Measurements from ENCODE around the gene RALGPS1.
A peak's percentile ranks its signal among the peaks of the same experiment; 100 is the strongest.

RALGPS1 gene

DNA sequence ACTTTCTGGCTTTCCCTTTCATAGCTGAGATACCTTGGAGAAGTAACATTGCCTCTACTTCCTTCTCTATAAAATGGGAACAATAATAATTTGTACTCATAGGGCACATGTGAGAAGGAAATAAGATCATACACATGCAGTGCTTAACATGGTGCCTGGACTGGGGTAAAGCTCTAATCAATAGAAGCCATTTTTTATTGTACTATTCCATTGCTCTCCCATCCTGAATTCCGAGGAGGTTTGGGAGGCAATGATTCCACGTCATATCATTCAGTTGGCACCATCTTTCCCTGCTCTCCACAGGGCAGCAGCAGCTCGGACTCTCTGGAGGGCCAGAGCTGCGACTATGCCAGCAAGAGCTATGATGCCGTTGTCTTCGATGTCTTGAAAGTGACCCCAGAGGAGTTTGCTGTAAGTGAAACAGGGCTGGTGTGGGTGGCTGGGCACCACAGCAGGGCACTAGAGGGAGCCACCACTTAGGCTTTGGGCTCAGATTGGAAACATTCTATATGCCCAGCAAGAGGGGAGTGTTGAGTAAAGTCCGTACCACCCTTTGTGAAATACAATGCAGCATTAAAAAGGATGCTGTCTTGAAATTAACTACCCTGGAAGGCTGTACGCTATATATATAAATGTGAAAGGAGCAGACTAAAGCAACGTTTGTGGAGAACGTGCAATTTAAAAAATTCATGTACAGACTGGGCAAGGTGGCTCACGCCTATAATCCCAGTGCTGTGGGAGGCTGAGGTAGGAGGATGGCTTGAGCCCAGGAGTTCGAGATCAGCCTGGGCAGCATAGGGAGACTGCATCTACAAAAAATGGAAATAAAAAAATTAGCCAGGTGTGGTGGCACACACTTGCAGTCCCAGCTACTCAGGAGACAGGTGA lies 51.2 kb downstream of the RALGPS1 start:
- H3K4me1 ChIP-seq (ENCODE audit: control insufficient read depth, insufficient read depth, low read length) = no peaks in the 10 kb centered on the region
- no peak overlapping the region for H3K27ac ChIP-seq (ENCODE audit: low read depth, low read length)
- no peak overlapping the region for H3K9ac ChIP-seq (ENCODE audit: low read length)
- no peaks in the 10 kb centered on the region for H3K27me3 ChIP-seq (ENCODE audit: control insufficient read depth, insufficient read depth, low read length)
- H3K4me3 ChIP-seq (ENCODE audit: low read length) = no peak overlapping the region
- H3K36me3 ChIP-seq (ENCODE audit: control insufficient read depth, insufficient read depth, low read length) = peaks cover 2% of the 10 kb centered on the region

DNA sequence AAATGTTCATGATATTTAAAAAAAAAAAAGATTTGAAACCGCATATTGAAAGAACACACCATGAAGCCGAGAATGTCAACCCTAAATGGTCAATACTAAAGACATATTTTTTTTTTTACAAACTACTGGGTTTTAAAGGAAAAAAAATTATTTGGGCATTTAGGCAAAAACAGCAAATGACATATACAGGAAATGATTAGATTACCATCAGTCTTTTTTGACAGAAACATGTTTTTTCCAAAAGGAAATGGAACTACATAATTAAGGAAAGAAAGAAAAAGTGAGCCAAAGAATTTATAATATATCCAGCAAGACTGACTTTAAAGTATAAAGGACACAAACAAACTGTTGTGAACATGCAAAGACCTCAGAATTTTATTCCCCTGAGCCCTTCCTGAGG lies 56.7 kb downstream of the RALGPS1 start:
- no peak overlapping the region for H3K4me3 ChIP-seq (ENCODE audit: low read length)
- H3K27me3 ChIP-seq (ENCODE audit: control insufficient read depth, insufficient read depth, low read length) = no peaks in the 10 kb centered on the region
- no peak overlapping the region for H3K27ac ChIP-seq (ENCODE audit: low read depth, low read length)
- no peak overlapping the region for H3K9ac ChIP-seq (ENCODE audit: low read length)
- H3K4me1 ChIP-seq (ENCODE audit: control insufficient read depth, insufficient read depth, low read length) = peaks cover 4% of the 10 kb centered on the region
- no peaks in the 10 kb centered on the region for H3K36me3 ChIP-seq (ENCODE audit: control insufficient read depth, insufficient read depth, low read length)

DNA sequence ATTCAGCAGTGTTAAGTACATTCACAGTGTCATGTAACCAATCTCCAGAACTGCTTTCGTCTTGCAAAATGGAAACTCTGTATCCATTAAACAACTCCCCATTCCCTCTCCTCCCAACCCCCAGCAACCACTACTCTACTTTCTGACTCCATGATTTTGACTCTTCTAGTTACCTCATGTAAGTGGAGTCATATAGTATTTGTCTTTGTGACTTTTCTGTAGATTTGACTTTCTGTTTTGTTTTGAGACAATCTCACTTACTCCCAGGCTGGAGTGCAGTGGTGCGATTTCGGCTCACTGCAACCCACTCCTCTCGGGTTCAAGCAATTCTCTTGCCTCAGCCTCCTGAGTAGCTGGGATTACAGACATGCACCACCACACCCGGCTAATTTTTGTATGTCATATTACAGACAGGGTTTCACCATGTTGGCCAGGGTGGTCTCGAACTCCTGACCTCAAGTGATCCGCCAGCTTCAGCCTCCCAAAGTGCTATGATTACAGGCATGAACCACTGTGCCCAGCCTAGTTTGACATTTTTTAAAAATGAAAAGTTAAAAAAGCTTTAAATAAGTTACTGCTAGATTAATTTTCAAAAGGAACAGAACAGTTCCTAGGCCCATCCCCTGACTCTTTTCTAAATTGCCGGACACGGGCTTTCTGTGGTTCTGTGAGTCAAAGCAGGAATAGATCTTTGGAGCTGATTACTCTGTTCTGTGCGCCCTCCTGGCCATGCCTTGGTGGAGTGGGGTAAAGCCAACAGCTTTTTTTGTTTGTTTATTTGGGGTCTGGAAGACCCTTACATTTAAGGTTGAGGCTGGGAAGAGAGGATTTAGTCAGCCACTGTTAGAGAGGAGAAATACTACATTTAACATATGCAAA lies 59.3 kb downstream of the RALGPS1 start:
- Histone ChIP-seq H3K36me3 (ENCODE audit: control insufficient read depth, insufficient read depth, low read length) (no peaks in the 10 kb centered on the region), H3K27ac (ENCODE audit: low read depth, low read length) (no peak overlapping the region), H3K9ac (ENCODE audit: low read length) (no peak overlapping the region), H3K4me3 (ENCODE audit: low read length) (no peak overlapping the region), H3K27me3 (ENCODE audit: control insufficient read depth, insufficient read depth, low read length) (no peaks in the 10 kb centered on the region), H3K4me1 (ENCODE audit: control insufficient read depth, insufficient read depth, low read length) (peaks cover 4% of the 10 kb centered on the region)

DNA sequence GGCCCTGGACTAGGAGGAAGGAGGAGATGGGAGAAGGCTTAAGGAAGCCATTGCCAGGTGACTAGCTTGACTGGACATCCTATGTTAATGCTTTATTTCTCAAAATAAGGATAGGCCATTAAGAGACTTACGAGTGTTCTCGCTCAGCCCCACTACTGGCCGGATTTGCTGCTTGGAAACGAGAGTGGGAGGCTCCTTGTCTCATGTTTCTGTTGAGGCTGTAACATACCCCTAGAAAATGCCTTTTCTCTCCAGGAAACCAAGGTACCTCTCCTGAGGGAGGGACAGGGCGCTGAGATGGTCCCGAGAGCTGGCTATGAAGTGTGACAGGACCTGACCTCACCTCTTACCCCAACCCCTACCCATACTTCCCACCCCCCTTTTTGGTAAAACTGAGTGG lies 60.0 kb downstream of the RALGPS1 start:
- H3K4me1 ChIP-seq (ENCODE audit: control insufficient read depth, insufficient read depth, low read length) = peaks cover 4% of the 10 kb centered on the region
- no peak overlapping the region for H3K27ac ChIP-seq (ENCODE audit: low read depth, low read length)
- H3K27me3 ChIP-seq (ENCODE audit: control insufficient read depth, insufficient read depth, low read length) = no peaks in the 10 kb centered on the region
- H3K9ac ChIP-seq (ENCODE audit: low read length) = no peak overlapping the region
- H3K36me3 ChIP-seq (ENCODE audit: control insufficient read depth, insufficient read depth, low read length) = no peaks in the 10 kb centered on the region
- no peak overlapping the region for H3K4me3 ChIP-seq (ENCODE audit: low read length)

DNA sequence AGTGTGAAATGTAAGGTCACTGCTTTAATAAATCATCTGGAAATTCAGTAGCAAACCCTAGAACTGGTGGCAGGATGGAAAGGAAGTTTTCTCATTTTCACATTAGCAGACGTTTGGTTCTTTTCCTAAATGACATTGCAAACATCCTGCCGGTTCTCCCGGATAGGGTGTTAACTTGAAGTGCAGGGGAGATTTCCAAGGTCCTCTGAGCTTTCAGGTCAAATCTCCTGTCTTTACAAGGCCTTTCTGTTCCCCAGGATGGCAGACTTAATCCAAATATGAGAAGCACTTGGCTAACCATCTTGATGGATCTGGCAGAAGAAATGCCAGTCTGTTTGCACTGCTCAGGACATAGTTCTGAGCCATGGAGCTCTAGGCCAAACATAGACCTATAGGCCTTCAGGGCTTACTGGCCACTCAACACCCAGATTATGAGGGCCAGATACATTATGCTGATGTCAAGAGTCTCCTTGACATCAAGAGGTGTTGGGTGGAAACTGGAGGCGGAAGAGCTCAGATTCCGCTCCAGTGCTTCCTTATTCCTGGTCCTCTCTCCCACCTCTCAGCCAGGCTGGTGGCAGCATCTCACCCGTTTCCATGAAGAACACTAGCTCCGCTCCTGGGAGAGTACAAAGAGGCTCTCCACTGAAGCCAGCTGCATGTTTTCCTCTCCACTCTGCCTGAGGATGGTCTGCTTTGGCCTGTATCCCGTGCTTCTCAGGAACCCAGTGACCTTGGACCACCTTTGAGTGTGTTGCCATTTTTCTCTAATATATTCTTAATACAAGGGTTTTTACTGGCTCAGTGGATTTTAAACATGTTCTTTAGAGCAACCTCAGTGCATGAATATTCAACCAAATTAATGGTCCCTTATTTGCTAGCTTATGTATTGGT lies 61.0 kb downstream of the RALGPS1 start:
- Histone ChIP-seq H3K9ac (ENCODE audit: low read length) (no peak overlapping the region), H3K4me3 (ENCODE audit: low read length) (no peak overlapping the region), H3K27ac (ENCODE audit: low read depth, low read length) (peak overlapping the region; percentile 15)

DNA sequence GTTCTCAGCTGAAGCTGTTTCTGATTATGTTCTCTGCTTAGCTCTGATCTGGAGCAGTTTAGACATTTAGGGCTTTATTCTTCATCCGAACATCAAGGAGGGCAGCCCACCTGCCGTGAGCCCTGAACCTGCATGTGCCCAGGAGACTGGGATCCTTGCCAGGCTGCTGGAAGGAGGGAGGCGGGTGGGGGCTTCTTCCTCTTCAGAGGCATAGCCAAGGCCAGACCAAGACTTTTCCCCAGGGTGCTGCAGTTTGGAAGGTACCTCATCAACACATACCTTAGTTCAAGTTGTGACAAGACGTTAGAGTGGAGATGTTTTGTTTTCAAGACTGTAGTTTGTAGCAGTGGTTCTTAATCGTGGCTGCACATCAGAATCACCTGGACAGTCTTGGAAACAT lies 64.9 kb downstream of the RALGPS1 start:
- H3K4me3 ChIP-seq (ENCODE audit: low read length) = no peak overlapping the region
- no peaks in the 10 kb centered on the region for H3K36me3 ChIP-seq (ENCODE audit: control insufficient read depth, insufficient read depth, low read length)
- H3K27ac ChIP-seq (ENCODE audit: low read depth, low read length) = no peak overlapping the region
- H3K27me3 ChIP-seq (ENCODE audit: control insufficient read depth, insufficient read depth, low read length) = no peaks in the 10 kb centered on the region
- H3K9ac ChIP-seq (ENCODE audit: low read length) = no peak overlapping the region
- H3K4me1 ChIP-seq (ENCODE audit: control insufficient read depth, insufficient read depth, low read length) = peaks cover 4% of the 10 kb centered on the region

More for the DNA sequence above, 61.0 kb downstream of the RALGPS1 start:
- no peaks in the 10 kb centered on the region for H3K27me3 ChIP-seq (ENCODE audit: control insufficient read depth, insufficient read depth, low read length)
- no peaks in the 10 kb centered on the region for H3K36me3 ChIP-seq (ENCODE audit: control insufficient read depth, insufficient read depth, low read length)
- H3K4me1 ChIP-seq (ENCODE audit: control insufficient read depth, insufficient read depth, low read length) = peaks cover 4% of the 10 kb centered on the region

DNA sequence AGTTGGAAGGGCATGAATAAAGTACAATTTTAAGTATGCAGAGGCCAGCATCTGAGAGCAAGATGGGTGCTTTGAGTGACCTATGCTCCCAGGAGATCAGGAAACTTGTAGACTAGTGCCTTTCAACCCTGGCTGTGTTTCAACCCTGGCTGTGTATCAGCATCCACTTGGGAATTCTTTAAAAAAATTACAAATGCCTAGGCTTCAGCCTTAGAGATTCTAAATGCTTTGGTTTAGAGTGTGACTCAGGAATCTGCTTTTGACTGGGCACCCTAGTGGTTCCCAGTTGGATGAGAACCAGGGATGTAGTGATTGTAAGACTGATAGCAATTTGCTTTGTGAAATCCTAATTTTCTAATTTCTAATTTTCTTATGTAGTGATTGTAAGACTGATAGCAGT lies 65.6 kb downstream of the RALGPS1 start:
- Histone ChIP-seq H3K27me3 (ENCODE audit: control insufficient read depth, insufficient read depth, low read length) (no peaks in the 10 kb centered on the region), H3K27ac (ENCODE audit: low read depth, low read length) (no peak overlapping the region), H3K4me1 (ENCODE audit: control insufficient read depth, insufficient read depth, low read length) (peaks cover 6% of the 10 kb centered on the region)

DNA sequence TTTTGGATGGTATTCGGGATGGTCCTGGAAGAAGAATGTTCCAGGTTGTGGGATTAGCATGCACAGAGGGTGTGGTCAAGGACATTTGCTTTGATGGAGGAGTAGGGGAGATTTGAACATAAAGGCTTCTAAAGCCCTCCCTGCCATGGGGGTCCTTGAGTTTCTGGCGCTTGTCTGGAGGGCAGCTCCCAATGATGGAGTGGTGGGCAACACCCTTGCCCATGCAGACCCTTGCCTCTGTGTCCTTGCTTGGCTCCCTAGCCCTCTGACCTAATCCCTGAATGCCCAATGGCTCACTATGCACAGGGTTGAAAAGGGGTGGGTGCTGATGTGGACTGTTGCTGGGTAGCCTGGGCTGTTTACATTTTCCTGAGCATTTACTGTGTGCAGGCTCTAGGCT lies 66.6 kb downstream of the RALGPS1 start:
- H3K36me3 ChIP-seq (ENCODE audit: control insufficient read depth, insufficient read depth, low read length) = no peaks in the 10 kb centered on the region
- H3K27me3 ChIP-seq (ENCODE audit: control insufficient read depth, insufficient read depth, low read length) = no peaks in the 10 kb centered on the region
- no peak overlapping the region for H3K9ac ChIP-seq (ENCODE audit: low read length)
- H3K4me3 ChIP-seq (ENCODE audit: low read length) = no peak overlapping the region
- peaks cover 3% of the 10 kb centered on the region for H3K4me1 ChIP-seq (ENCODE audit: control insufficient read depth, insufficient read depth, low read length)
- H3K27ac ChIP-seq (ENCODE audit: low read depth, low read length) = no peak overlapping the region

More for the DNA sequence above, 65.6 kb downstream of the RALGPS1 start:
- Histone ChIP-seq H3K36me3 (ENCODE audit: control insufficient read depth, insufficient read depth, low read length) (no peaks in the 10 kb centered on the region), H3K4me3 (ENCODE audit: low read length) (no peak overlapping the region), H3K9ac (ENCODE audit: low read length) (no peak overlapping the region)

DNA sequence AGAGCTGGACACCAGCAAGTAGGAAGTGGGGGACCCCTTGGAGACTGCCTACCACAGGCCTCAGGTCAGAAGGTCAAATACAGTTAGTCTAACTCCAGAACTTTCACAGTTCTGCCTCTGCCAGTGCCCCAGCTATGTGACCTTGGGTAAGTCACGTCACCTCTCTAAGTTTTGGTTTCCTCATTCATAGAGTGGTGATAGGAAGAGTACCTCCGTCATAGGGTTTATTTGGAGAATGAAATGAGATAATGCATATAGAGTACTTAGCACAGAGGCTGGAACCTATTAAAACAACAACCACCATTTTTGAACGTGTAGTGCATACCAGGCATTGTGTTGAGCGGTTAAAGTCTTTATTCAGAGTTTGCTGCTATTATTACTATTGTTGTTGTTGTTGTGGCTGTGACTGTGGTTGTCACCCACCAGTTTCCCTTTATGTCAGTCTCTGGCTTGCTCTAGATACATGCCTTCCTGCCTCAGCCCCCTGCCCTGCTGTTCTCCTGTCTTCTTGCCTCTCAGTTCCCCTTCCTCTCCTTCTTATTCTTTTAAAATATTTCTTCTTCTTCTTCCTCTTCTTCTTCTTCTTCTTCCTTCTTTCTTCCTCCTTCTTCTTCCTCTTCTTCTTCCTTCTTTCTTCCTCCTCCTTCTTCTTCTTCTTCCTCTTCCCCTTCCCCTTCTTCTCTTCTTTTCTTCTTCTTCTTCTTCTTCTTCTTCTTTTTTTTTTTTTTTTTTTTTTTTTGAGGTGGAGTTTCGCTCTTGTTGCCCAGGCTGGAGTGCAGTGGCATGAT lies 67.8 kb downstream of the RALGPS1 start:
- H3K27me3 ChIP-seq (ENCODE audit: control insufficient read depth, insufficient read depth, low read length) = no peaks in the 10 kb centered on the region
- peaks cover 3% of the 10 kb centered on the region for H3K4me1 ChIP-seq (ENCODE audit: control insufficient read depth, insufficient read depth, low read length)
- H3K36me3 ChIP-seq (ENCODE audit: control insufficient read depth, insufficient read depth, low read length) = no peaks in the 10 kb centered on the region
- no peak overlapping the region for H3K4me3 ChIP-seq (ENCODE audit: low read length)
- H3K27ac ChIP-seq (ENCODE audit: low read depth, low read length) = no peak overlapping the region
- H3K9ac ChIP-seq (ENCODE audit: low read length) = no peak overlapping the region

DNA sequence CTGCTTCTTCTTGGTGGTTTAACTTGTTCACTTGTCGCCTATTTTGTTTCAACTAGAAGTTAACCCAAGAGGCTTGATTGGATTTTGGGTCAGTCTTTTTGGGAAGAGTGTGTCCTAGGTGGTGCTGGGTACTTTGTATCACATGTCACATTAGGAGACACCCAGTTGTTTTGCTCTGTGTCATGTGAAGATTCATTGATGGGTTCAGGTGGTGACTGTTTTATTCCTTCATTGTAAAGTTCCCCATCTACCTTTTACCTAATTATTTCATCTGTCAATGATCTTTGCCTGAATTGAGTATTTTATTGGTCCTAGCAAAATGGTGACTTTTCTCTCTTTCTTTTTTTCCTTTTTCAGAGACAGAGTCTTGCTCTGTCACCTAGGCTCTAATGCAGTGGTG lies 69.2 kb downstream of the RALGPS1 start:
- no peaks in the 10 kb centered on the region for H3K36me3 ChIP-seq (ENCODE audit: control insufficient read depth, insufficient read depth, low read length)
- H3K4me1 ChIP-seq (ENCODE audit: control insufficient read depth, insufficient read depth, low read length) = peaks cover 3% of the 10 kb centered on the region
- H3K4me3 ChIP-seq (ENCODE audit: low read length) = no peak overlapping the region
- H3K9ac ChIP-seq (ENCODE audit: low read length) = no peak overlapping the region
- no peak overlapping the region for H3K27ac ChIP-seq (ENCODE audit: low read depth, low read length)
- H3K27me3 ChIP-seq (ENCODE audit: control insufficient read depth, insufficient read depth, low read length) = no peaks in the 10 kb centered on the region

DNA sequence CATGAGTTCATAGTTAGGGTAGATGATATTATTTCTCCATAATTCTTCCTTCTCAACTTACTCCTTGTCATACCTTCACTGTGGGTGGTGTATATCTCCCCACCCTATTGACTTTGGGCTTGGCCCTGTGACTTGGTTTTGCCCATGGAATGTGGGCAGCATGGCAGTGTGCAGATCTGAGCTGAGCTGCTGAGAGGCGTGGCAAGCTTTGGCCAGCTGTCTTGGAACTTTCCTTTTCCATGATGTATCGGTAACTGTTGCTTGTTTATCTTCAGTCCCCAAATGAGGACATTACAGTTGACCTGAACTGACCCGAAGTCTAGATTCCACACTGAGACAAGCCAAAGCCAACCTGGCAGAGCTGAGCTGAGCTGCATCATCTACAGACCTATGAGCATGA lies 70.4 kb downstream of the RALGPS1 start:
- H3K4me1 ChIP-seq (ENCODE audit: control insufficient read depth, insufficient read depth, low read length) = peaks cover 3% of the 10 kb centered on the region
- H3K4me3 ChIP-seq (ENCODE audit: low read length) = no peak overlapping the region
- no peak overlapping the region for H3K9ac ChIP-seq (ENCODE audit: low read length)
- H3K27ac ChIP-seq (ENCODE audit: low read depth, low read length) = no peak overlapping the region
- no peaks in the 10 kb centered on the region for H3K27me3 ChIP-seq (ENCODE audit: control insufficient read depth, insufficient read depth, low read length)
- no peaks in the 10 kb centered on the region for H3K36me3 ChIP-seq (ENCODE audit: control insufficient read depth, insufficient read depth, low read length)
